Left cardiac atrium (tissue), 4 donors: ENCODE data around the gene RPEL1. TPM values are rescaled to one million over a fixed set of nuclear protein-coding genes. Genes with fewer than 3 reads are reported as not detected.
"Not testable (repeated sequence)": the region's sequence is repeated elsewhere in the genome, so short reads cannot be mapped to it uniquely, and the experiment has no call there.

Experiments
- ATAC-seq, 2 donors: fragments of 200-7000 bp; cut with Tn5 transposase; one replicate each; pipeline ENCODE4 v1.9.1; 2020; ENCODE audit warnings: mild to moderate bottlenecking in 2 of 2, moderate library complexity in 2 of 2
- DNase-seq: peaks from one replicate; pipeline ENCODE4 v3.0.0-alpha.2; 2020
- intact Hi-C, 2 donors: fragments of 100-400 bp; cut with DNase I; formaldehyde crosslinking; loops; one replicate each; pipeline versions ENCODE4 v1.14.1 to v1.15.1; 2022 to 2023
- long read RNA-seq: library from polyadenylated mRNA; unstranded; transcript quantifications from one replicate; pipeline ENCODE4 v2.0.0, GENCODE V29; 2021
- total RNA-seq, 2 donors: library from RNA; stranded (reverse); fragmentation: NEBNext Ultra II Directional; extraction: Animal tissue kit (Norgen Biotek cat#: 25700); gene quantifications; one replicate each; pipeline ENCODE4 v1.2.1, GENCODE V29; 2021
- donor health status: DM: no; HTN: yes; CAD: no.
- donor health status: DM: no; HTN: yes; CAD: no; lungs with severe emphysema.
- donor health status: DM: yes; HTN: yes; CAD: no.
- donor health status: Dilated cardiomyopathy.

Gene RPEL1
- total RNA-seq = not detected
- long read RNA-seq = 0 reads

DNA sequence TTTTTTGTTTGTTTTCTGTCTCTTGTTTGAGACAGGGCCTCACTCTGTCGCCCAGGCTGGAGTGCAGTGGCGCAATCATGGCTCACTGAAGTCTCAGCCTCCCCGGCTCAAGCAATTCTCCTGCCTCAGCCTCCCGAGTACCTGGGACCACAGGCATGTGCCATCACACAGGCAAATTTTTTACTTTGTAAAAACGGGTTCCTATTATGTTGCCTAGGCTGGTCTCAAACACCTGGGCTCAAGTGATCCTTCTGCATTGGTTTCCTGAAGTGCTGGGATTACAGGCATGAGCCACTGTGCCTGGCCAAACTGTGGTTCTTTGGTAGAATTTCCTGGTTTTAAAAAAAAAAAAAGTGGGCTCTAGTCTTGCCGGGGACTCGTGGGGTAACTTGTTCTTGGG is at the start of gene RPEL1:
Gene RPEL1 (plus strand): TSS at position 301 of the 400 bp plus-strand sequence. CDS start 110 bp downstream, outside the sequence.
- not testable (repeated sequence) for ATAC-seq, DNase-seq
- intact Hi-C loops = loop anchor here (2.0 to 10.0 kb wide), 4 partner anchors 51 to 518 kb away; partner anchors contain the start of genes CNNM2 (in 1 of the 2) and NT5C2 (in 1 of the 2)

DNA sequence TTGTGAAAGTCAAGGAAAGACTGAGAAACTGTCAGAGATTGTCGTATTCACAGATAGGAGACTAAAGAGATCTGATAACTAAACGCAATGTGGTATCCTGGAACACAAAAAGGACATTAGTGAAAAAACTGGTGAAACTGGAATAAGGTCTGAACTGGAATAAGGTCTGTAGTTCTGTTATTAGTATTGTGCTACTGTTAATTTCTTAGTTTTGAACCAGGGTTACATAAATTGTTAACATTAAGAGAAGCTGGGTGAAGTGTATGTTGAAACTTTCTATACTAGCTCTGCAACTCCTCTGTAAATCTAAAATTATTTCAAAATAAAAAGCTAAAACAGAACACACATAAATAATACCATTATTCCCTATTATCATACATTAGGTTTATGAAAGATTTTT is 49.2 kb upstream of the RPEL1 start:
- intact Hi-C loops = loop anchor here in 1 of 2 donors (10.0 kb wide), 1 partner anchor 48 kb away; the partner anchor contains the start of gene RPEL1
- DNase-seq = no peak
- ATAC-seq = no peak

DNA sequence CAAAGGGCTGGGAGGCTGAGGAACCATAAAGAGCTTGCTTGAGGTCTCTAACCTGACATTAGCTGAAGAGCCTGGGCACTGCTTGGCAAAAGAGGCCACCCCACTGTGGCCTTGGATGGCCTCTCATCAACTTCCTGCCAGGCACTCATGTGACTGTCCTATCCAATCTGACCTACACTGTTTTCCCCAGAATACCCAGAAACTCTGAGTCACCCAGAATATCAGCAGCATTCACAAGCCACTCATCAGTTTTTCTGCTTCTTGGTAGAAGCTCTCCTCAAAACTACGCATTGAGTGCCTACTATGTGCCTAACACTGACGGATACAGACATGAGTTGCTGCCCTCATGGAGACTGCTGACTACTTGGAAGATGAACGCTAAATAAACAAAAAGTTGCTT is 48.5 kb upstream of the RPEL1 start:
- ATAC-seq = peak in 1 of 2 donors; percentile 53
- intact Hi-C loops = loop anchor here in 1 of 2 donors (10.0 kb wide), 1 partner anchor 48 kb away; the partner anchor contains the start of gene RPEL1
- DNase-seq = peak; percentile 60

GRCh38 chr10:103197903-103198302 is 47.8 kb upstream of the RPEL1 start:
- no peak for ATAC-seq
- intact Hi-C loops = loop anchor here in 1 of 2 donors (10.0 kb wide), 1 partner anchor 47 kb away; the partner anchor contains the start of gene RPEL1
- no peak for DNase-seq

DNA sequence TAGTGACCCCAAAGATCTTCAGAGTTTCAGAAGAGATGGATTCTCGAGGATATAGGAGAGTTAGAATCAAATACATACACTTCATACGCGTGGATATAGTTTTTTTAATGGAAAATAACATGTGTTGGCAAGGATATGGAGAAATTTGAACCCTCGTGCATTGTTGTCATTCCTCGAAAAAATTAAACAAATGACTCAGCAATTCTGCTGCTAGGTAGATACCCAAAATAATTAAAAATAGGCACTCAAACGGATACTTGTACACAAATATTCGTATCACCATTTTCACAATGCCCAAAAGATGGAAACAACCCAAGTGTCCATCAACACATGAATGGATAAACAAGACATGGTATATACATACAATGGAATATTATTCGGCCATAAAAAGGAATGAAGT is 47.0 kb upstream of the RPEL1 start:
- no peak for DNase-seq
- ATAC-seq = no peak
- intact Hi-C loops = loop anchor here in 1 of 2 donors (10.0 kb wide), 1 partner anchor 46 kb away; the partner anchor contains the start of gene RPEL1

- intact Hi-C loops = loop anchor here in 1 of 2 donors (10.0 kb wide), 1 partner anchor 45 kb away; the partner anchor contains the start of gene RPEL1
- ATAC-seq = no peak
- DNase-seq = no peak
Measured at GRCh38 chr10:103199488-103199887, 46.2 kb upstream of the RPEL1 start.

GRCh38 chr10:103202319-103202718 is 43.4 kb upstream of the RPEL1 start:
- intact Hi-C loops = no loop called here
- no peak for ATAC-seq
- no peak for DNase-seq

DNA sequence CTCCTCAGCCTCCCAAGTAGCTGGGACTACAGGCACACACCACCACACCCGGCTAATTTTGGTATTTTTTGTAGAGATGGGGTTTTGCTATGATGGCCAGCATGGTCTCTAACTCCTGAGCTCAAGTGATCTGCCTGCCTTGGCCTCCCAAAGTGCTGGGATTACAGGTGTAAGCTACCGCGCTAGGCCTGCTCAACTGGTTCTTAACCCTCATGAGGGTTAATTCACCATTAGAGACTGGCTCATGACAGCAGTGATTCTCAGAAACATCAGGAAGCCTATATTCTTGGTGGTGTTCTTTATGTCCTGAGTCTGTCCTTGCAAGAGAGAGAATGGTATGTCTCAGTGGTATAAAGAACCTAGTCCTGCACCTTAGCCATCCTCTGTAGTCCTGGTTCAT is 42.2 kb upstream of the RPEL1 start:
- DNase-seq = no peak
- no peak for ATAC-seq
- intact Hi-C loops = no loop called here

DNA sequence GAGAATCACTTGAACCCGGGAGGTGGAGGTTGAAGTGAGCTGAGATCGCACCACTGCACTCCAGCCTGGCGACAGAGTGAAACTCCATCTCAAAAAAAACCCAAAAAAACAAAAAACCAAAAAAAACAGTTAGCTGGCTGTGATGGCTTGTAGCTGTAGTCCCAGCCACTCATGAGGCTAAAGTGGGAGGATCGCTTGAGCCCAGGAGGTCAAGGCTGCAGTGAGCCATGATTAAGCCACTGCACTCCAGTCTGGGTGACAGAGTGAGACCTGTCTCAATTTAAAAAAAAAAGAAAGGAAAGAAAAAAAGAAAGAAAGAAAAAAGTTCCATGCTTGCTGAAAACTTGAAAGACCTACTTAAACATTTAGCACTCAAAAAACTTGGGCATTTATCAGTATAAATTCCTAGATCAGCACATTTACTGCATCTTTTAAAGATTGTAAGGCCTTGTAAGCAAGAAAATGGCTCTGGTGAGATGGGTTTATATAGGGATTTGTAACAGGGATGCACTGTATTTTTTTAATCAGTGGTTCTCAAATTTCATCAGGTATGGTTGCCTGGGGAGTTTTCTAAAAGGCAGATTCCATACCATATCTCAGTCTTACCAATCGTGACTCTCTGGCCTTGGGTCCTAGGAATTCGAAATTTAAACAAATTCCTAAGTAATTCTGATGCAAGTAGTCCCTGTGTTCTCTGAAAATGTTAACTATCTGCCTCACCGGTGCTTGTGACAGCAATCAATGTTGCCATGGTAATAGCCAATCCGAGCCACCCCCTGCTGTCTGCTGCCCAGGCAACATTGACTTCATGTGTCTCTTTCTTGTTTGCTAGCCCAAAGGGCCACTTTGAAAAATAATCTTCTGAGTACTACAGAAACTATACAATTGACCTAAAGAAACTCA is 41.1 kb upstream of the RPEL1 start:
- intact Hi-C loops = no loop called here
- DNase-seq (no peak), ATAC-seq (no peak)

GRCh38 chr10:103205401-103205800 is 40.3 kb upstream of the RPEL1 start:
- intact Hi-C loops, DNase-seq, ATAC-seq: not testable (repeated sequence)

GRCh38 chr10:103206715-103207114 is 39.0 kb upstream of the RPEL1 start:
- intact Hi-C loops, DNase-seq, ATAC-seq: not testable (repeated sequence)

GRCh38 chr10:103207141-103207540 is 38.5 kb upstream of the RPEL1 start:
- DNase-seq = no peak
- ATAC-seq = no peak
- intact Hi-C loops = no loop called here

GRCh38 chr10:103207643-103208042 is 38.0 kb upstream of the RPEL1 start:
- ATAC-seq, intact Hi-C loops, DNase-seq: not testable (repeated sequence)

DNA sequence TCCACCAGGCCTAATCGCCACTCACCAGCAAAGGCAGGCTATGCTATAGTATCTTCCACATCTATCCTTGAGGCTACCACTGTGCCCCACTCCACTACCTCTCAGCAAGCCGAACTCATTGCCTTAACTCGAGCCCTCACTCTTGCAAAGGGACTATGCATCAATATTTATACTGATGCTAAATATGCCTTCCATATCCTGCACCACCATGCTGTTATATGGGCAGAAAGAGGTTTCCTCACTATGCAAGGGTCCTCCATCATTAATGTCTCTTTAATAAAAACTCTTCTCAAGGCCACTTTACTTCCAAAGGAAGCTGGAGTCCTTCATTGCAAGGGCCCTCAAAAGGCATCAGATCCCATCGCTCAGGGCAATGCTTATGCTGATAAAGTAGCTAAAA is 35.4 kb upstream of the RPEL1 start:
- DNase-seq, intact Hi-C loops, ATAC-seq: not testable (repeated sequence)

- no peak for ATAC-seq
- intact Hi-C loops = no loop called here
- no peak for DNase-seq
Measured at GRCh38 chr10:103215601-103216000, 30.1 kb upstream of the RPEL1 start.

DNA sequence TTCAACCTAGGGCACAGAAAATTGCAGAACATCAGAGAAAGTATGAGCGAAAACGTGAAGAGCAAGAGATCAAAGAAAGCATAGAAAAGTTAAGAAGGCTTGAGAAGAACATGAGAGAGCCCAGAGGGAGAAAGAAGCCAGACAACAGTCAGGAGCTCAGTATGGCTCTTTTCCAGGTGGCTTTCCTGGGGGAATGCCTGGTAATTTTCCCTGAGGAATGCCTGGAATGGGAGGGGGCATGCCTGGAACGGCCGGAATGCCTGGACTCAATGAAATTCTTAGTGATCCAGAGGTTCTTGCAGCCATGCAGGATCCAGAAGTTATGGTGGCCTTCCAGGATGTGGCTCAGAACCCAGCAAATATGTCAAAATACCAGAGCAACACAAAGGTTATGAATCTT is 29.3 kb upstream of the RPEL1 start:
- intact Hi-C loops, ATAC-seq: not testable (repeated sequence)

GRCh38 chr10:103224133-103224532 is 21.6 kb upstream of the RPEL1 start:
- DNase-seq (no peak), ATAC-seq (no peak)
- intact Hi-C loops = no loop called here

More for the DNA sequence above, 29.3 kb upstream of the RPEL1 start:
- not testable (repeated sequence) for DNase-seq

DNA sequence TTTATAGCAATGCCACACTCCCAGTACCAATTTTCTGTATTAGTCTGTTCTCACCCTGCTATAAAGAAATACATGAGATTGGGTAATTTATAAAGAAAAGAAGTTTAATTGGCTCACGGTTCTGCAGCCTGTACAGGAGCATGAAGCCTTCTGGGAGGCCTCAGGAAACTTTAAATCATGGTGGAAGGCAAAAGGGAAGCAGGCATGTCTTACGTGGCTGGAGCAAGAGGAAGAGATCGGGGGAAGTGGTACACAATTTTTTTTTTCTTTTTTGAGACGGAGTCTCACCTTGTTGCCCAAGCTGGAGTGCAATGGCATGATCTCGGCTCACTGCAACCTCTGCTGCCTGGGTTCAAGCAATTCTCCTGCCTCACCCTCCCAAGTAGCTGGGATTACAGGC is 21.0 kb upstream of the RPEL1 start:
- intact Hi-C loops, ATAC-seq, DNase-seq: not testable (repeated sequence)

GRCh38 chr10:103225939-103226338 is 19.7 kb upstream of the RPEL1 start:
- no peak for ATAC-seq
- intact Hi-C loops = no loop called here
- DNase-seq = no peak

DNA sequence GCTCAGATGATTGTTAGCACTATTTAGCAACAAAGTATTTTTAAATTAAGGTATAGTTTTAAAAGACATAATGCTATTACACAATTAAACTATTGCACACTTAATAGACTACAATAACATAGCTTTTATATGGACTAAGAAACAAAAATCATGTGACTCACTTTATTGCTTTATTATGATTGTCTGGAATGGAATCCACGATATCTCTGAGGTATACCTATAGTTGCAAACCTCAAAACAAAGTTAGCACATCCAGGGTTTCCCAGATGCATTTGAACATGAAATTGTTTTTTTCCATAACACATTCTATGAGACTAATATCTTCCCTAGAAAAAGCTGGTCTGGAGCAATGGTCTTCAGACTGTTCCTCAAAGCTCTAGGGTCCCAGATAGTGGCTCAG is 18.3 kb upstream of the RPEL1 start:
- DNase-seq = no peak
- ATAC-seq = no peak
- intact Hi-C loops = no loop called here
